NOMO-1 treated with dmso at 0.1 percent for 144 hours (cell line): ENCODE data around the gene PABPC1L.
"Not testable (repeated sequence)": the region's sequence is repeated elsewhere in the genome, so short reads cannot be mapped to it uniquely, and the experiment has no call there.

Source experiments
- DNase-seq: peaks from one replicate; lab custom pipeline; 2025; ENCODE audit not compliant: unreplicated experiment; lab: John Stamatoyannopoulos, UW

The PABPC1L gene

DNA sequence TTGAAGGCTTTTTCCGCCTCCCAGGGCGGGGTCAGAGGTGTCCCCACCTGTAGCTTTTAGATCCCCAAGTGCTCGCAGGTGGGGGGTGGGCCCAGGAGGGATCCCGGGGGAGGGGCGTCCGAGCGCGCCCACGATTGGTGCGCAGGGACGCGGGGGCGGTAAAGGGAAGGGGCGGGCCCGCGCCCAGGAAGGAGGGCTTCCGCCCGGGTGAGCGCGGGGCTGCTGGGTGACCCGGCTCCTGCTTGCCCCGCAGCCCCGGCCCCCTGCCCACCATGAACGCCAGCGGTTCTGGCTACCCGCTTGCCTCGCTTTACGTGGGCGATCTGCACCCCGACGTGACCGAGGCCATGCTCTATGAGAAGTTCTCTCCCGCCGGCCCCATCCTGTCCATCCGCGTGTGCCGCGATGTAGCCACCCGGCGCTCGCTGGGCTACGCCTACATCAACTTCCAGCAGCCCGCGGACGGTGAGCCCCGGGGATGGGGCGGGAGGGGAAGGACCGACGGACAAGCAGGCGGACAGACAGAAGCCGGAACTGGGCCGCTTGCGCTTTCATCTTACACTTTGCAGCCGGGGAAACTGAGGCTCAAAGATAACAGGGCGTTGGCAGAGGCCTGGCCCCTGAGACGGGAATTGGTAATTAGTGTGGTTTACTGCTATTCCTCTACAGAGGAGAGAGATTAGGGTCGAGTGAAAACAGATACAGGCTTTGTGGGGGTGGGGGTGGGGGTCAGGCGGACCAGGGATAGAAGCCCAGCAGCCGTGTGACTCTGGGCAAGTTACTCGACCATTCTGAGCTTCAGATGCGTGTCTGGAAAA lies at the start of gene PABPC1L:
PABPC1L (plus strand) TSS at position 189 of the 818 bp plus-strand sequence; CDS start at position 273, 84 bp downstream.
- no peak for DNase-seq

DNA sequence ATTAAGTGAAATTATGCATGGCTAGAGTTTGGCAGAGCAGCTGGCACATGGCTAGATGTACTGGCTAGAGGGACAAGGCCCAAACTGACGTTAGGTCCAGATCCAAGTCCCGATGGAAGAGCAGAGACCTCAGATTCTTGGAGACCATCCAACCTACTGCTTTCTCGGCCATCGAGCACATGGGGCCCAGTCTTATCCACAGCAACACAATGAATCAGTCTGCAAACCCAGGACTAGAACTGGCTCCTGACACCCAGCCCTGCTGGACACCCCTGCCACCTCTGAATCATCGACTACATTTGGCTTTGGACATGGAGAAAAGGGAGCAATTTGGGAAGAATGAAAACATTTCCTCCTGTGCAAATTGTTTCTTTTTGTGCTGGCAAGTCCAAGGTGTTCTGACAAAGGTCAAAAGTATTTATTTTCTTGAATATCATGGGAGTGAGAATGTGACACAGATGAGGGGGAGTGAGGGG lies 48.3 kb upstream of the PABPC1L start:
- no peak for DNase-seq

DNA sequence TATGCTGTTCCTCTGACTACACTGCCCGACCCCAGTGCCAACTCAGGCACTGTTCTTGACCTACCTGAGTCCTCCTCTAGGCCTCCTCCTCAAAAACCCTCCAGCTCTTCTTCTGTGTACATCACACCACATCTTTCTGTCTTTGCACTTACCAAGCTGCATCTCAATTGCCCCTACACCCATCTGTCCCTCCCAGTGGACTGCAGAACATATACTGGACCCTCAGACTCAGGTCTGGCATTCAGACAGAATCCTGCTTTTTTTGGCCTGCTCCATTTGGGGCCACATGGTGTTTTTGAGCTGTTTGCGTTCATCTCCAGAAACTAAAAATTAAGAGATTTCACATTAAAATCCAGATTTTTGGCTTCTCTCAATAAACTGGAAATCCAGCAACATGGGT lies 47.6 kb upstream of the PABPC1L start:
- no peak for DNase-seq

DNA sequence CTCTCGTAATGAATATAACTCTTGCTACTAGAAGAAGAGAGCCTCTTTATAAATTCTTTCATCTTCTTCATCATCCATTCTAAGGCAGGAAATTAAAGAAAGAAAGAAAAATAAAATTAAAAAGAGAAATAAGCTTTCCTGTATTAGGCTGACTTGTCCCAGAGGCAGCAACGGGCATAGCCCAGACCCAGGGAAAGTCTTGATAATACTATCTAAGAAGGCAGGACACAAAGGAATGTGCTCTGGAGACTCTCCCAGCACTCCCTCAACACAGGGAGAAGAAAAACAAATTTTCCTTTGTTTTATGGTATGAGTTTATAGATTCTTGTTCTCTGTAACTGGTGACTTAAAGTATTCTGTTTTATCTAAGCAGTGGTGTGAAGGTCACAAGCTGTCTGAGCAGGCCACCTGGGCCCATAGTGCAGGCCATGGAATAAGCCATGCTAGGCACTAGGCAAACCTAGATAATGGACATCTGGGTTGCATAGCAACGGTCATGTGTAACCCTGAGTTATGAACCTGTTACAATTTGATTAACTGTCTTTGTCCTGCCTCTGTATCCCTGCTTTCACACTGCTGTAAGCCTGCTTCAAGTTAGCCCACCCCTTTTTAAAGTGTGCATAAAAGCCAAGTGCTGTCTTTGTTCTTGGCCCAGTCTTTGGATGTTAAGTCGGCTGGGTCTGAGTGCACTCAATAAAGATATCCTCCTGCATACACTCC lies 46.3 kb upstream of the PABPC1L start:
- not testable (repeated sequence) for DNase-seq

DNA sequence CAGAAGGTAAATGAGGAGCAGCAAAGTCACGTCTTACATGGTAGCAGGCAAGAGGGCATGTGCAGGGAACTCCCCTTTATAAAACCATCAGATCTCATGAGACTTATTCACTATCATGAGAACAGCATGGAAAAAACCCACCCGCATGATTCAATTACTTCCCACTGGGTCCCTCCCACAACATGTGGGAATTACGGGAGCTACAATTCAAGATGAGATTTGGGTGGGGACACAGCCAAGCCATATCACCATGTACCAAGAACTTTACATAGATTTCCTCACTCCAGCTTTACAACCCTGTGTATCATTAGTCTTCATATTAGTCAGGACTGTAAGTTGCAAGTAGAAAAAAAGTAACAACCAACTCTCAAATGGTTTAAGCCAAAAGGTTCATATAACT lies 45.4 kb upstream of the PABPC1L start:
- not testable (repeated sequence) for DNase-seq

DNA sequence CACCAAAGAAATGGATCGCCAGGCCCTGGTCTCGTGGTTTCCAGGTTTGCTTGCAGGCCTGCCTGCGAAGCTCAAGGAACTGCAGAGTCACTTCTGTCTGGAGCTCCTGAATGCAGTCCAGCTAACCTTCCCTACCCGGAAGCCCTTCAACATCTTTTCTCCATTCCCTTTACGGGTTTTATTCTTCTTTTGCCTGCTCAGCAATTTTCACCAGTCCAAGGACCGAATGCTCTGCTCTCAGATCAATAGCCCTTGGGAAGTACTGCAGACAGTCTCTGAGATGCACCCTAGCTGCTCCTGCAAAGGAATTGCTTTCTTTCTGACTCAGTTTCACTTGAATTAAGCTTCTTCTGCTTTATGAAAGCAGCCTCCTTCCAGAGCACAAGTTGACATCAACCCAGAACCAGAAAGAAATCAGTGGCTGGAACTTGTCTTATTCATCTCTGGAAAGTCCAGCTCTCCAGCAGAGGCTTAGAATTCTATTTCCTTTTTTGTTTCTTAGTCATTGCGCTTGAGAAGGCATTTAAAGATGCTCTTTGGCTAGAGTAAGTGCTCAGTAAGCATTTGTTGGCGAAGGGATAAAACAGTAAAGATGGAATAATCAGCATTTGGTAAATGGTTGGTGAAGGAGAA lies 43.0 kb upstream of the PABPC1L start:
- no peak for DNase-seq

DNA sequence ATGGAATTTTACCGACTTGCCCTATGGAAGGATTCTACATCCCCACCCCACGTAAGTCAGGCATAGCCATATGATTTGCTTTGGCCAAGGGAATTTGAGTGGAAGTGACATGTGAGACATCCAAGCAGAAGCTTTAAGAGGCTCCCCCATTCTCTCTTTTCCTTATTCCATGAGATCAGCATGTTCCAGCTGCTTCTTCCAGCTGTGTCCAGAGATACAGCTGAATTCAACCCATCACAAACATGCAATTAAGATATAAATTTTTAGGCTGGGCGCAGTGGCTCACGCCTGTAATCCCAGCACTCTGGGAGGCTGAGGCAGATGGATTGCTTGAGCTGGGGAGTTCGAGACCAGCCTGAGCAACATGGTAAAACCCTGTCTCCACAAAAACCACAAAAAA lies 40.4 kb upstream of the PABPC1L start:
- no peak for DNase-seq

DNA sequence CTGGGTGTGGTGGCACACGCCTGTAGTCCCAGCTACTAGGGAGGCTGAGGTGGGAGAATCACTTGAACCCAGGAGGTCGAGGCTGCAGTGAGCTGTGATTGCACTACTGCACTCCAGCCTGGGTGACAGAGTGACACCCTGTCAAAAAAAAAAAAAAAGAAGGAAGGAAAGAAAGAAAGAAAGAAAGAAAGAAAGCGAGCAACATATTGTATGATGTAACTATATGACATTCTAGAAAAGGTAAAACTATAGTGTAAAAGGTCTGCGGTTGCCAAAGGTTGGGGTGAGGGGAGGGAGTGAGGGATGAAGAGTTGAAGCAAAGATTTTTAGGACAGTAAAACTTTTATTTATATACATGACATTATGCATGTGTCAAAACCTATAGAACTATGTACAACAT lies 27.5 kb upstream of the PABPC1L start:
- not testable (repeated sequence) for DNase-seq

DNA sequence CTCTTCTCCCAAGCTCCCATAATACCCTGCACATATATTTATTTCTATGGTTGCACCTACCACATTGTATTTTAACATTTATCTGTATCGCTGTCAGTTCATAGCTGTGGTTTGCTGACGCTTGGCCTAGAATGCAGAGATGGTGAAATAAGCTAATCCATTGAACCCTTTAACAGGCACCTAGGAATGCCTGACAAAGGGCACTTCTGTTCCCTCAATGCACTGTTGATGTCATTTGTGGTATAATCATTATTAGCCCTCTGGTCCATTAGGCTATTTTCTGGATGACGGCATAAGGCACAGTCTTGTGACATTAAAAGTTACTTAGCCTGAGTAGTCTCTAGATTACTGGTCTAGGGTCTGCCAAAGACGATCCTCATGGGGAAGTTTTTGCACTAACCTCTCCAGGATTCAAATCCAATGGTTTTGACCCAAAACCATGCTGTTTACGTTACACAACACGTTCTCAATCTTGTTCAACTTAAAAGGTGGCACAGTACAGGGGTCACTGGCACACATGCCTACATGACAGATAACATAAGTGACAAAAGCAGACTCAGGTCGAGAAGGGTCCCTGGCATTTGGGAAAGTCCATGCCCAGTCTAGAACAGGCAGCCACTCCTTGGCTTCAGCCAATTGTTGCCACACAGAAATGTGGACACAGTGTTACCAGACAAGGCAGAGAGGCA lies 26.5 kb upstream of the PABPC1L start:
- no peak for DNase-seq

DNA sequence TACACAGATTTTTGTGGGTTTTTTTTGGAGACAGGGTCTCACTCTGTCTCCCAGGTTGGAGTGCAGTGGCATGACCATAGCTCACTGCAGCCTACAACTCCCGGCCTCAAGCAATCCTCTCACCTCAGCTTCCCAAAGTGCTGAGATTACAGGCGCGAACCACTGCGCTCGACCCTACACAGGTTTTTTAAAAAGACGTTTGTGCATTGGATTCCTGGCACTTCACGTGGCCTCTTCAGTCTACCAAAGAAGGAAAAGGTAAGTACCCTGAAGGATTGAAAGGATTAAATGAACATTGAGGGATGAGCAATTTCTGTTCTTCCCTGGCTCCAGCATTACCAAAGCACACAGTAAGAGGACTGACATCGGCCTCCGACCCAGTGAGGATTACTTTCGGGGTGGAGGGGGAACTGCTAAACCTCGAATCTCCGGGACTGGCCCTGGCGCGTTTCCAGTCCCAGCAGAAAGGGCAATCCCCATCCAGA lies 24.9 kb upstream of the PABPC1L start:
- no peak for DNase-seq

DNA sequence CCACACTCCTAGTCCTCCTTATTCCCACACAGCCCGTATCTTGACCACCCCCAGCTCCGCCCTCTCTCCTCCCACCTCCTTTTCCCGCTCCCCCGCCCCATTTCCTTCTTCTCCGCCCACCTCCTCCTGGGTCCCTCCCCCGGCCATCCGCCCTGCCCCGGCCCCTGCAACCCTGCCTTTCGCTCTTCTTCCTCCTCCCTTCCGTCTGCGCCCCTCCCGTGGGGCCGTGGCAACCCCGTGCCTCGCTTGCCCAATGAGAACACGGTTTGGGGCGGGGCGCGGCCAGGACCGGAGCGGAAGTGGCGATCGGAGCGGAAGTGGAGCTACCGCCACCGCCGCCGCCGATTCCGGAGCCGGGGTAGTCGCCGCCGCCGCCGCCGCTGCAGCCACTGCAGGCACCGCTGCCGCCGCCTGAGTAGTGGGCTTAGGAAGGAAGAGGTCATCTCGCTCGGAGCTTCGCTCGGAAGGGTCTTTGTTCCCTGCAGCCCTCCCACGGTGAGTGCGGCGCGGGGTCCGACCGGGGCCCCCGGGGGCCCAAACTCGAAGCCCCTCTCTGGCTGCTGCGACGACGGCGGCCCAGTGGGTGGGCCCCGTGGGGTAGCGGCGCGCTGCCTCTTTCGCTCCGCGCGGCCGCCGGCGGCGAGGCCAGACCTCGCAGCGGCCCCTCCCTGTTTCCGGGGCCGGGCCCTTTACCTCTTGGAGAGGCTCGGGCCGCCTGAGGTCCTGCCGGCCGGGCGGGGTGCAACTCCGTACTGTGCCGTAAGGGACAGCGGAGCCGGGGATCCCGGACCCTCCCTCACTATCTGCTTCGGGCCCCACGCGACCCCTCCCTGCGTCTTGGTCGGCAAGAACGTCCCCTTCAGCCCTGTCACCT lies 24.2 kb upstream of the PABPC1L start, which contains the start of gene YWHAB:
YWHAB (plus strand) TSS at position 314 of the 874 bp plus-strand sequence. CDS start 15,829 bp downstream, outside the sequence.
- DNase-seq = peak; percentile 99

DNA sequence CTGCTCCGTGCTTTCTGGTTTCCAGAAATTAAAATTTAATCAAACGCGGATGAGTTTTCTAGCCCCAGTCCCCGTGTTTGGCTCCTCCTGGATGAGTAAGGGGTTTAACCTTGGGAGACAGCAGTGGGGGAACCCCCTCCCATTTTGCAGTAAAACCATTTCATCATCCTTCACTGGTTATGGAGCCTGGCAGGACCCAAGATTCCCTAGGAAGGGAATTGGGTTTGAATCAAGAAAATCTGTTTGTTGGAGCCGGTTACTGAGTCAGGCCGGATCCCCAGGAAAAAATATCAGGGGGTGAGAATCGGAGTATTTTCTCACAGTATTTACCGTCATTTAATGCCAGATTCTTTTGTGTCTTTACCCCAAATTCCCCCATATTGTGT lies 23.6 kb upstream of the PABPC1L start:
- no peak for DNase-seq

DNA sequence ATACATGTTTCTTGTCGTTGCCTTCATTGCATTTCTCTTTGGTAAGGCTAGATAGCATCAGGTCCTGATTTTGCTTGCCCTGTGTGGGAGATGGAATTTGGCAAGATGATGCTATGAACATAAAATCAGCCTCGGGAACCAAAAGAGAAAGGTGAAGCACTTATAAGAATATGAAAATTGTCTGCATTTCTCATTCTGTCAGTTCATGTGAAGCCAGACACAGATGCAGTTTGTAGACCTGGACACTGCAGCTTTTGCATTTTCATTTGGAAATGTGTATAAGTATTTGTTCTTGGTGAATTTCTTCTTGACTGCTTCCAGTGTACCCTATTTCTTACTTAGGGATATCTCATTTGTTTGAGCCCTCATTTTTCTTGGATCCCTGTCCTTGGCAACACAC lies 23.0 kb upstream of the PABPC1L start:
- DNase-seq = no peak

DNA sequence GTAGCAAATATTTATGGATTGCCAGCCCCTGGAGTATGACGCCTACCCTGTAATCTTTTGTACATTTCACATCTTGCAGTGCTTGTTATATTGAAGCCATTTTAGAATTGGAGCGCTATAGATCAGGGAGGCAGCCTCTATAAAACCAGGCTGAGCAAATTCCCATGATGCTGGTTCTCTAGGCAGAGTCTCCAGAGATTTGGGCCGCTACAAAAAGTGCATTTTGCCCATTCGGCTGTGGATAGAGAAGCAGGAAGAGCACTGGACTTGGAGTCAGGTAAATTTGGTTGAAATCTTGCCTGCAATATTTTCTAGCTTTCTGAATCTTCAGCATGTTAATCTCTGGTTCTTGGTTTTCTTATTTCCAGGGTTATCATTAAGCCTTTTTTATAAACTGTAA lies 22.4 kb upstream of the PABPC1L start:
- no peak for DNase-seq

DNA sequence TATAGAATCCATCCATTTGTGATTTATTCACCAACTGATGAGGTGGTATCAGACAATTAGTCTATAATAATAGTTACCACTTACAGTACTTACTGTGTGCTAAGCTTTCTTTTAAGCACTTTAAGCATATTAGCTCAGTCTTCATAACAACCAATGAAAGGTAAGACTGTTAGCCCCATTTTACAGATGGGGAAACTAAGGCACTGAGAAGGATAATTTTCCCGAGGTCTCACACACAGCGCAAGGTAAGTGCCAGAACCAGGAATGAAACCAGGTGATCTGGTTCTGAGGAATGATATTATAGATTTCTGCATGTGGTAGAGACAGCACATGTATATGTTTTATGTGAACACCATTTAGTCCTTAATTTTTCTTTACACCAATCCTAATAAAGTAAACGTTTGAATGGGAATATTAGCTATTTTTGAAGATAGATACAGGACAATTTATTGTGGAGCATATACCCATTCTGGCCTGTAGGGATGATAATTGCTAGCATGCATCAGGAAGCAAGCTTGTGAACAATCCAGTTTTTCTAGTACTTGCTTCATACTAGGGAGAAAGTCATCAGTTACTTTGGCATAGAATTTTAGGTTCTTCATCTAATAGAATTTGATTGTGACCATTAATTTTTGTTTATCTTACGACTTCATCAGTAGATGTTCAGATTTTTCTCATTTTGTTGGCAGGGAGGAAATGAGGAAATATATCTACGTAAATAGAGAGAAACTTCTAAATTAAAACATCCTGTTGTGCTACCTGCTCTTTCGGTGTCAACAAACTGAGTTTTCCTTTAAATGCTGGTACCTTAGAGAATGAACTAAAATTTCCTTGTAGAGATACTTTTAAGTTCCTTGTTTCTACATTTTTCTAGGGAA lies 21.4 kb upstream of the PABPC1L start:
- DNase-seq = no peak

DNA sequence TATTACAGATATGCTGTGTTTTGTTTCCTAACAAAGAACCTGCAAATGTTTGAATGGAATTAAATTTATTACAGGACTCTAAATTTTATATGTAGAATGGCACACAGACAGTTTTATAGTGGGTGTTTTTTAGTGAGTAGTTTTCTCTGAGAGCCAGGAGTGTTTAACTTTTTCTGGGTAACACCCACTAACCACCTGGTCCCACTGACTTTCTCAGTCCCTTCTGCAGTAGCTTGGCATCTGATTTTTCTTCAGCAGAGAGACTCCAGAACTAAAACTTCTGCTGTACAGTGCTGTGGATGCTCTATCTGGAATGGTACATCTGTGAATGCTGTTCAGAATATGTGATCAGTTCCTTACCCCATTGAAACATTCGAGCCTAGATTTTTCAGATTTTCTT lies 18.0 kb upstream of the PABPC1L start:
- DNase-seq = no peak

DNA sequence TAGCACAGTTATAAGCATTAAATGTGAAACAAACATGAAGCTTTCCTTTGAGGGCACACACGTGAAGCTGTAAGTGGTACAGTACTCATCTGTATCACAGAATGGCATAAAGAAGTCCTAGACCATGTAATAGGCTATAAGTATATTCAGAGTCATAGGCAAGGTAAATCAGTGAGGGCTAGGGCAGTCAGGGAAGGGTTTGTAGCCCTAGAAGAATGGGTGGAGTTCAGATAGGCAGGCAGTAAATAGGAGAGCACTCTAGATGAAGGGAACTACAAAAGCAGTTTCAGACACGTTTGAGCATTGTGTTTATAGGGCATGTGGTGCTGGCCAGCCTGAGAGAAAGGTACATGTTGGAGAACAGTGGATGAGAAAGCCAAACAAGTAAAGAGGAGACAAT lies 14.9 kb upstream of the PABPC1L start:
- DNase-seq = no peak

DNA sequence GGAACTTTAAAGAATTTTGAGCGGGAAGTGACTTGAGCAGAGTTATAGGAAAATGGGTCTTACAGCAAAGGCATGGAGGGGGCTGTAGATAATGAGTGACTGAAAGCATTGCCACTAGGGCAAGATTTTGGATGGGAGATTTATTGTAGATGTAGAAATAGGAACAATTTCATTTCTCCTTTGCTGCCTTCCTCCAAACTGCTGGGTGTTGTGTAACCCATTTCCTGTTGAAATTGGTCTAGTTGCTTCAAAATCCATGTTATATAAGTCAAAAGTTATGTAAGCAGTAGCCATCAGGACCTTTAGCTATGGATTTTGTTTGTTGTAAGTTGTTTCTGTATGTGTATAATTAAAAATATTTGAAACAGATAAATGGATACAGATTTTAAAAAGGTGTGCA lies 13.3 kb upstream of the PABPC1L start:
- DNase-seq = peak; percentile 76

DNA sequence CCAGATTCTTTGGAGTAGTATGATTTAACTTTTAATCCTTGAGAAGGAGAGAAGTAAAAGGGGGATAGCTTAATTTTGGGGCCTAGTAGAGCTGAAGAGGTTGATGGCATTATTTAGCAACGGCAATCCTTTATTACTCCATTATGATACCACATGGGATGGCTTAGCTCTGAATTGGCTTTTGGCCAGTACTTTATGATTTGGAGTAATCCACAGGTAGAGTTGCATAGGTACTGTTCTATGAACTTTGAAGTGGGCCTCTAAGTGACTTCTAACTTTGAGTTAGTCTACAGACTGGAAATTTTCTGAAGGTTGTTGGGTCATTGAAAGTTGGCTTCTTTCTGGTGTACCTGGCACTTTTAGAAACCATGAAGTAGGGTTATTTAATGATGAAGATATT lies 12.7 kb upstream of the PABPC1L start:
- DNase-seq = no peak
